Astrocyte (in vitro differentiated cells and primary cell): Measurements from ENCODE around the gene TBC1D2.

Source experiments
- CTCF ChIP-seq: IDR thresholded peaks from 2 replicates; pipeline ENCODE4 v1.5.1; 2011; ENCODE audit warnings: low read depth, mild to moderate bottlenecking, inconsistent platforms, low read length, moderate library complexity; ENCODE audit not compliant: insufficient read depth
- EZH2 ChIP-seq: IDR thresholded peaks from 2 replicates; pipeline ENCODE4 v1.6.1; 2012; ENCODE audit warnings: mild to moderate bottlenecking, low read length, inconsistent platforms; ENCODE audit not compliant: insufficient read depth

- TF ChIP-seq CTCF (no peak), EZH2 (no peak)
Observed at GRCh38 chr9:98173181-98173580, 82.3 kb downstream of the TBC1D2 start.
